GM13976 (cell line): ENCODE measurements around the gene ITIH4.

Experiments
- DNase-seq: peaks from one replicate; pipeline ENCODE4 v3.0.0; 2012; ENCODE audit warnings: low spot score
- in situ Hi-C: fragments of 300-500 bp; cut with MboI; formaldehyde crosslinking; loops from one replicate; pipeline ENCODE4 v1.12.0; 2022; ENCODE audit warnings: low sequenced_read_pairs, mixed read lengths, inconsistent platforms; ENCODE audit not compliant: unreplicated experiment
- TF ChIP-seq, protein P1 (sequence below): IDR thresholded peaks from 2 replicates; pipeline ENCODE4 v1.5.1; 2012; ENCODE audit warnings: borderline replicate concordance, mild to moderate bottlenecking; ENCODE audit not compliant: insufficient read depth; ENCODE audit errors: extremely low read depth, missing control alignments, control extremely low read depth

Gene ITIH4

DNA sequence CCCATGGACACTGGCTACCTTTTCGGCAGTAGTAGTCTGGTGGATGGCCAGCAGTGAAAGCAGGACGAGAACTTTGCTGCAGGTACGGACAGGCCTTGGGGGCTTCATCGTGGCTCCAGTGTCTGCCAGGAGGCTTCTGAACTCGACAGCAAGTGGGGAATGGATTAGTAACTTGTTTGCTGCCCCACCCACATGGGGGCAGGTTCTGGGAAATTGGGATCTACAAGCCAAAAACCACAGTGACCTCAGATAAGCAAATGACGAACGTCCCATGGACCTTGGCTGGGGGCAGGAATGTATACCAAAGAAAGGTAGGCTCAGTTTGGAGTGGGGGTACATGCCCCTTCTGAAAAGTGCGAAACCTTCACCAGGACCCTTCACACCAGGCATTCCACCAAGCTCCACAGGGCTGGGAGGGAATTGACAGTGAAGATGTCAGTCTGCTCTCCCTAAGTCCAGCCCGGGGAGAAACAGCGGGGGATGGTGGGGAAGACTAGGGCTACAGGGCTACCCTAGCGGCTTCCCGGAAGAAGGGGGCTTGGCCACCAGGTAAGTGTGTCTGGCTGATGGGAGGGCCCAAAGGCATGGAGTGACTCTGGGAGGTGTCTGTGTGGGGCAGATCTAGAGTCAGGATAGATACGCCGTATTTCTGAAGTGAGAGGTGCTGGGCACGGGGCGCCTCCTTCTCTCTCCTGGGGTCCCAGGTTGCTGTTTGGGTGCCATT, at the start of gene ITIH4:
TSS of gene ITIH4 (minus strand) at position 138 of the 724 bp plus-strand sequence. CDS start at position 108, 30 bp downstream.
- in situ Hi-C loops = no loop called here
- TF ChIP-seq, protein P1, sequence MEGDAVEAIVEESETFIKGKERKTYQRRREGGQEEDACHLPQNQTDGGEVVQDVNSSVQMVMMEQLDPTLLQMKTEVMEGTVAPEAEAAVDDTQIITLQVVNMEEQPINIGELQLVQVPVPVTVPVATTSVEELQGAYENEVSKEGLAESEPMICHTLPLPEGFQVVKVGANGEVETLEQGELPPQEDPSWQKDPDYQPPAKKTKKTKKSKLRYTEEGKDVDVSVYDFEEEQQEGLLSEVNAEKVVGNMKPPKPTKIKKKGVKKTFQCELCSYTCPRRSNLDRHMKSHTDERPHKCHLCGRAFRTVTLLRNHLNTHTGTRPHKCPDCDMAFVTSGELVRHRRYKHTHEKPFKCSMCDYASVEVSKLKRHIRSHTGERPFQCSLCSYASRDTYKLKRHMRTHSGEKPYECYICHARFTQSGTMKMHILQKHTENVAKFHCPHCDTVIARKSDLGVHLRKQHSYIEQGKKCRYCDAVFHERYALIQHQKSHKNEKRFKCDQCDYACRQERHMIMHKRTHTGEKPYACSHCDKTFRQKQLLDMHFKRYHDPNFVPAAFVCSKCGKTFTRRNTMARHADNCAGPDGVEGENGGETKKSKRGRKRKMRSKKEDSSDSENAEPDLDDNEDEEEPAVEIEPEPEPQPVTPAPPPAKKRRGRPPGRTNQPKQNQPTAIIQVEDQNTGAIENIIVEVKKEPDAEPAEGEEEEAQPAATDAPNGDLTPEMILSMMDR = no peak
- no peak for DNase-seq

DNA sequence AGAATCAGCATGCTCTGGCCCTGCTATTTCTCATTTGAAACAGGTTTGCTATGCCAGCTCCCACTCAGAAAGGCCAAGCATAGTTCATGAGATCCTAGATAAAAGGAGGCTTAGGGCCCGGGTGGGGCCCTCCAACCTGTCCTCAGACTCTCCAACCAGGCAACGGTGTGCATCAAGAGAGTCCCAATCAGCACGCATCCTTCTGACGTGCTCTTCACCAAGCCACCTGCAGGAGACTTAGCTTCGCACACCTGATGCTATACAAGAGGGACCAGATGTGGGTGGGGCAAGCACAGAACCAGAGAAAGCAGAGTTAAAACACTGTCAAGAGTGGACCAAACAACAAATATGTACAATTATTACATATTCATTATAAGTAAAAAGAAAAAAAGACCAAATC, 49.6 kb upstream of the ITIH4 start:
- TF ChIP-seq, protein P1 = no peak
- no peak for DNase-seq
- in situ Hi-C loops = no loop called here

DNA sequence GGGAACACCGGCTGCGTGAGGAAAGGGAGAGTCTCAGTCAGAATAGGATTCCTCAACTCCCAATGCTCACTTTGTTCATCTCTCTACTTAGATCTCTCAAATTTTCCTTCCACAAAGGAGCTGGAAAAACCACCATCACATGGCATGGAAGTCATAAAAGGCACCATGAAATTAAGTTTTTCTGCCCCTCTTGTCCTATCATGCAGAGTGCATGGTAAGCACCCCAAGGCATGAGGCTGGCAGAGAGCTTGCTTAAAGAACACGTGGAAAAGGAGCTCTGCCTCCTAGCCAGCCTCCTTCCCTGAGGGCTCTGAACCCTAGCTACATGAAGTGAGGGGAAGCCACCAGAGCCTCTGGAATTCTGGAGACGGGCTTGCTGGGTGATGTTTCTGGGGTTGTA, 49.1 kb upstream of the ITIH4 start:
- in situ Hi-C loops = no loop called here
- no peak for DNase-seq
- TF ChIP-seq, protein P1 = no peak

DNA sequence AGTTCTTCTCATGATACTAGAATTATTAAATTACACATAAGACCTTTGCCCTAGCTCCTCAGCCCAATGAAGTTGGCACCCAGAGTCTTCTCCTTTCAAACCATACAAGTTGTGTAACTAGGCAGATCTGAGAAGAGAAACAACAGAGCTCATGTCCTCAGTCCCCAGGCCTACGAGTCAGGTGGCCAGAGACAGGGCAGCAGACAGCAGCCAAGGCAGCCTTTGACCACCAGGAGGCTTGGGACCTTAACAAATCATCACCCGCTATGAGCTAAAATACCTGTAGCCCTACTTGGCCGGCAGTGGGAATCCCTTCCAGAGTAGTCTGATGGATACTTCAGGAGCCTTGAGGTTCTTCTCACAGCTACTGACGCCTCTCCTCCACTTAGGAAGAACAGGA, 48.6 kb upstream of the ITIH4 start:
- DNase-seq = no peak
- in situ Hi-C loops = no loop called here
- TF ChIP-seq, protein P1 = no peak

DNA sequence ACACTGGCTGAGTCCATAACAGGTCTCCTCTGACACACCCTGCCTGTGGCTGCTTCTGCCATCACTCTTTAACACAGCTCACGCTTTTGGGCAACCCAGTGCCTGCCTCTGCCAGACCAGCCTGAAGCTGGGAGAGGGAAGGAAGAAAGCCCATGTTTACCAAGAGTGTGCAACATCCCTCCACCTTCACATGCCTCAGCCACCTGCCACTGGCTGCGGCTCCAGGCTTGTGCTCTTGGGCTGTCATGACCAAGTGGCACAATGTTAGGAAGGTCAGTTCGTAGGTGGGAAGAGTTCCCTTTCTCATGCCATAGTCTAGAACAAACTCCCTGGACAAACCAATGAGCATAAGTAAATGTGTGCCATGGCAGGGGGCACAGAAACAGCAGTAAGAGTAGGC, 46.6 kb upstream of the ITIH4 start:
- in situ Hi-C loops = no loop called here
- TF ChIP-seq, protein P1 = no peak
- DNase-seq = no peak

DNA sequence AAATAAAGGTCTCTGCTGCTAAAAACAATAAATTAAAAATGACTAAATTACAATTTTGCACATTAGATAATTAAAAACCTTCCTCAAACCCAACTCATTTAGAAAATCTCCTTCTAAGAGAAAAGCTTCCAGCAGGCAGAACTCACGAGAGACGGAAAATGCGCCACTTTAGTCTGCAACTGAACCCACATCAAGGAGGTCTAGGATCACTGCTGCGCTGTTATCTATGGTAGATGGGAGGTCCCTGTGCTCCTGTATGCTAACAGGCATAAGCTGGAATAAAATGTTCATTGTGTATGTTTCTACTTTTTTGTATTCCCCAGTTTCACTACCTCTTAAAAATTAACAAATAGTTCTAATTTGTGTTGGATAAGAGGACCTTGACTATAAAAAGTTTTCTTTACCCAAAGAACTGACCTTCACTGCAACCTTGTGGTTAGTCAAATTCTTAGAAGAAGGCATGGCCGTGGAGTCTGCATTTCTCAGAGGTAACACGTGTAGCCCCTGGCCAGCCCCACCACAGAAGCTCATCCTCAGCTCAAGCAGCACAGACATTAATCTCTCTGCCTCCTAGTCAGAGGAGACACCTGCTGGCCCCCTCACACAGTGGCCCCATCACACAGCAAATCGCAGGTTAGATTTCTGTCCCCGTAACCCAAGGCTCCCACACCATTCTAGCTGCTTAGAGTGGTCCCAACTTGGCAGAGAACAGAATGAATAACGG, 44.6 kb upstream of the ITIH4 start:
- in situ Hi-C loops = no loop called here
- no peak for DNase-seq
- TF ChIP-seq, protein P1 = no peak
